RWPE2 (cell line): ENCODE data around the gene CLIC4.
"Not testable (repeated sequence)": the region's sequence is repeated elsewhere in the genome, so short reads cannot be mapped to it uniquely, and the experiment has no call there.

Source experiments
- ATAC-seq: fragments of 200-7000 bp; cut with Tn5 transposase; 3 replicates; pipeline ENCODE4 v1.9.1; 2021; ENCODE audit warnings: low read depth
- DNase-seq: peaks from one replicate; pipeline ENCODE4 v3.0.0-alpha.2; 2020; ENCODE audit warnings: low spot score
- H3K27ac ChIP-seq: fragments of 450-650 bp; 2 replicates; pipeline ENCODE4 v1.5.1; 2017; ENCODE audit warnings: mild to moderate bottlenecking; ENCODE audit not compliant: poor library complexity, severe bottlenecking
- H3K27me3 ChIP-seq: fragments of 250-450 bp; sonication (Bioruptor Pico); 2 replicates; pipeline ENCODE4 v1.5.1; 2021; ENCODE audit warnings: mild to moderate bottlenecking, moderate library complexity; ENCODE audit not compliant: insufficient read depth, poor library complexity, severe bottlenecking
- H3K36me3 ChIP-seq: fragments of 250-450 bp; sonication (Bioruptor Pico); 2 replicates; pipeline ENCODE4 v1.5.1; 2020; ENCODE audit warnings: low read depth, mild to moderate bottlenecking, moderate library complexity
- H3K4me1 ChIP-seq: fragments of 250-450 bp; sonication (Bioruptor Pico); 2 replicates; pipeline ENCODE4 v1.5.1; 2021; ENCODE audit warnings: mild to moderate bottlenecking, moderate library complexity; ENCODE audit not compliant: insufficient read depth, poor library complexity, severe bottlenecking
- H3K4me3 ChIP-seq: fragments of 250-450 bp; sonication (Bioruptor Pico); 2 replicates; pipeline ENCODE4 v1.5.1; 2021; ENCODE audit warnings: mild to moderate bottlenecking, moderate library complexity; ENCODE audit not compliant: severe bottlenecking
- H3K9me3 ChIP-seq: fragments of 250-450 bp; sonication (Bioruptor Pico); 2 replicates; pipeline ENCODE4 v1.5.1; 2021; ENCODE audit warnings: mild to moderate bottlenecking, moderate library complexity; ENCODE audit not compliant: severe bottlenecking
- TF ChIP-seq, protein P1 (sequence below): fragments of 450-650 bp; IDR thresholded peaks from one replicate; pipeline ENCODE4 v1.5.1; 2017; ENCODE audit warnings: mild to moderate bottlenecking, moderate library complexity; ENCODE audit not compliant: poor library complexity, severe bottlenecking

The CLIC4 gene

DNA sequence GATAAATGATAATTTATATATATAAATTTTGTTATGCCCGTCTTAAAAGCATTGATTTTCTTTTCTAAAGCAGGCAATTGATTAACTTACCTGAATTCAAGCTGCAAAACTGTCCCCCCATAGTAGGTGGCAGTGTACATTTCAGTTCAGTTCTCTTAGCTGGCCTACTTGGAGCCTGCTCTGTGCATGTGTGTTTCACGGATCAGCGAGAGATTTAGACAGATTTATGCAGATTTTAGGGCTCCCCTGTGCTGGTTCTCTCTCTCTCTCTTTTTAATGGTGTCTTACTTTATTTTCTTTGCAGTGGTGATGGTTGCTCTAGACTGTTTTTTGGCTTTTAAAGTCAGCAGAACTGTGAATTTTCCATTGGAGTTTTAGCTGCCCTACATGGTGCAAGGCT, 30.7 kb downstream of the CLIC4 start:
- Histone ChIP-seq H3K4me3 (no peak overlapping the region), H3K27ac (no peak overlapping the region), H3K9me3 (no peaks in the 10 kb centered on the region), H3K4me1 (peaks cover 26% of the 10 kb centered on the region), H3K27me3 (no peaks in the 10 kb centered on the region), H3K36me3 (peaks cover 12% of the 10 kb centered on the region)
- ATAC-seq = no peak
- DNase-seq = no peak
- TF ChIP-seq, protein P1, sequence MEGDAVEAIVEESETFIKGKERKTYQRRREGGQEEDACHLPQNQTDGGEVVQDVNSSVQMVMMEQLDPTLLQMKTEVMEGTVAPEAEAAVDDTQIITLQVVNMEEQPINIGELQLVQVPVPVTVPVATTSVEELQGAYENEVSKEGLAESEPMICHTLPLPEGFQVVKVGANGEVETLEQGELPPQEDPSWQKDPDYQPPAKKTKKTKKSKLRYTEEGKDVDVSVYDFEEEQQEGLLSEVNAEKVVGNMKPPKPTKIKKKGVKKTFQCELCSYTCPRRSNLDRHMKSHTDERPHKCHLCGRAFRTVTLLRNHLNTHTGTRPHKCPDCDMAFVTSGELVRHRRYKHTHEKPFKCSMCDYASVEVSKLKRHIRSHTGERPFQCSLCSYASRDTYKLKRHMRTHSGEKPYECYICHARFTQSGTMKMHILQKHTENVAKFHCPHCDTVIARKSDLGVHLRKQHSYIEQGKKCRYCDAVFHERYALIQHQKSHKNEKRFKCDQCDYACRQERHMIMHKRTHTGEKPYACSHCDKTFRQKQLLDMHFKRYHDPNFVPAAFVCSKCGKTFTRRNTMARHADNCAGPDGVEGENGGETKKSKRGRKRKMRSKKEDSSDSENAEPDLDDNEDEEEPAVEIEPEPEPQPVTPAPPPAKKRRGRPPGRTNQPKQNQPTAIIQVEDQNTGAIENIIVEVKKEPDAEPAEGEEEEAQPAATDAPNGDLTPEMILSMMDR = no peak

DNA sequence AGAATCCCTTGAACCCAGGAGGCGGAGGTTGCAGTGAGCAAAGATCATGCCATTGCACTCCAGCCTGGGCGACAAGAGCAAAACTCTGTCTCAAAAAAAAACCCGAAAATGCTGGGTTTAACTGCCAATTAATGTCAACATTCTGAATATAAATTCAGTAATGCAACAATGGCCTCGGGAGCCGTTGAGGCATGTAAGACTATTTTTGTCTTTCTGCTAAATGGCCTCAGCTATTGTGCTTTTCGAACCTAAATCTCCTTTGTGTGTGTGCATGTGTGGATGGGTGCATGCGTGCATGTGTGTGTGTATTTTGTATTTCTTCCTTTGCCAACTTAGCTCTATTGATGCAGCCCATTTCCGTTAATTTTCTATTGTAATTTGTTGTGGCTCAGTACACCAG, 31.6 kb downstream of the CLIC4 start:
- TF ChIP-seq, protein P1 = no peak
- DNase-seq = no peak
- Histone ChIP-seq H3K4me1 (peaks cover 17% of the 10 kb centered on the region), H3K27ac (no peak overlapping the region), H3K9me3 (no peaks in the 10 kb centered on the region), H3K36me3 (peaks cover 8% of the 10 kb centered on the region; the same call in 1 of the 2 replicates), H3K4me3 (no peak overlapping the region), H3K27me3 (no peaks in the 10 kb centered on the region)
- no peak for ATAC-seq

DNA sequence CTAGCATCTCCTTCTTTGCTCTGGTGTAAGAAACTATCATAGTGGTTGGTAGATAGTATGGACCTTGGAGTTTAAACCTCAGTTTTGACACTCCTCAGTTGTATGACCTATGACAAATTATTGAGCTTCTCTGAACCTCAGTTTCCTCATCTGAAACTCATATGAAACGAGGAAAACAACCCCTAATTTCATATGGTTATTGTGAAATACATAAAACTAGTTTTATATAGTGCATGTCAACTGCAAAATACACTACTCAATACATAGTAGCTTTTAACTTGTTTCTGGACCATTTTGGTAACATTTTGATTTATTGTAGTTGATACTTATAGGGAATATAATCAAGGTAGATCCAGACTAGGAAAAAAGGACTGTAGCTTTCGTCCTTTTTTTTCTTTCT, 32.9 kb downstream of the CLIC4 start:
- H3K9me3 ChIP-seq = no peaks in the 10 kb centered on the region
- peaks cover 12% of the 10 kb centered on the region; the same call in 1 of the 2 replicates for H3K36me3 ChIP-seq
- H3K4me3 ChIP-seq = no peak overlapping the region
- TF ChIP-seq, protein P1 = no peak
- no peak for DNase-seq
- H3K4me1 ChIP-seq = peaks cover 16% of the 10 kb centered on the region
- H3K27me3 ChIP-seq = no peaks in the 10 kb centered on the region
- H3K27ac ChIP-seq = no peak overlapping the region
- ATAC-seq = no peak

DNA sequence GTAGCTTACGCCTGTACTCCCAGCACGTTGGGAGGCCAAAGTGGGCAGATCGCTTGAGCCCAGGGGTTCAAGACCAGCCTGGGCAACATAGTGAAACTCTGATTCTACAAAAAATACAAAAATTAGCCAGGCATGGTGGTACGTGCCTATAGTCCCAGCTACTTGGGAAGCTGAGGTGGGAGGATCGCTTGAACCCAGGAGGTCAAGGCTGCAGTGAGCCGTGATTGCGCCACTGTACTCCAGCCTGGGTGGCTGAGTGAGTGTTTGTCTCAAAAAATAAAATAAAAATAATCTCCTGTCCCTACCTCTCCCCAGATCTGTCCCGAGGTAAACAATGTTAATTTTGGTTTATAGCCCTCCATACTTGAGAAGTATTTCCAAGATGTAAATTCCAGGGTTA, 34.0 kb downstream of the CLIC4 start:
- not testable (repeated sequence) for H3K27ac ChIP-seq, H3K4me3 ChIP-seq, H3K27me3 ChIP-seq, H3K9me3 ChIP-seq, ATAC-seq, DNase-seq
- peaks cover 16% of the 10 kb centered on the region for H3K4me1 ChIP-seq
- peaks cover 12% of the 10 kb centered on the region; the same call in 1 of the 2 replicates for H3K36me3 ChIP-seq

DNA sequence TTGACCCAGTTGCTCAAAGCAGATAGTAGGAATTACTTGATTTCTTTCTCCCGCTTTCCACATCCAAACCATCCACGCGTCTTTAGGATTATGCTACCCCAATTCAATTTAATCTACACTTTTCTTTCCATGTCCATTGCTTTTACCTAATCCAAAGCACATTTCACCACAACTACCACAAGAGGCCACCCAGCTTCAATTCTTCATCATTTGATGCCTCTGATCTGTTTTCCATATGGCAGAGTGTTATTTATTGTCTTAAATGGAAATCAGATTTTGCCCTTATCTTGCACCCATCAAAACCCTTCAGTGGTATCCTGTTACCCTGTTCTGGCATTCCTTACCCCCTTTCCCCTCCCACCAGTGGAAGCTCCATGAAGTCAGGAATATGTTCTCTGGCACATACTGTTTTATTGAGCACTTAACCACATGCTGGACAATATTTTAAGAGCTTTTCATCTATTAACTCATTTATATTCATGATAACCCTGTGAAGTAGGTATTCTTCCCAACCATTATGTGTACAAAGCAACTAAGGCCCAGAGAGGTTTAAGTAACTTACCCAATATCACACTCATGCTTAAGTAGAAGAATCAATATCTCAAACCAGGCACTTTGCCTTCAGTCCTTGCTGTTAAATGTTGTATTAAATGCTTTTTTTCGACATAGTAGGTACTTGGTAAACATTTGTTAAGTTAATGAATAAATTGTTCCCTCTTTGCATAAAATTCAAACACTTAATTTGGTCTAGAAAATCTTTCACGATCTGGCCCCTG, 34.6 kb downstream of the CLIC4 start:
- TF ChIP-seq, protein P1 = peak; percentile 12
- Histone ChIP-seq H3K27ac (no peak overlapping the region), H3K27me3 (no peaks in the 10 kb centered on the region), H3K4me1 (peaks cover 16% of the 10 kb centered on the region), H3K36me3 (peaks cover 12% of the 10 kb centered on the region; the same call in 1 of the 2 replicates), H3K4me3 (no peak overlapping the region), H3K9me3 (no peaks in the 10 kb centered on the region)
- DNase-seq (no peak), ATAC-seq (no peak)

DNA sequence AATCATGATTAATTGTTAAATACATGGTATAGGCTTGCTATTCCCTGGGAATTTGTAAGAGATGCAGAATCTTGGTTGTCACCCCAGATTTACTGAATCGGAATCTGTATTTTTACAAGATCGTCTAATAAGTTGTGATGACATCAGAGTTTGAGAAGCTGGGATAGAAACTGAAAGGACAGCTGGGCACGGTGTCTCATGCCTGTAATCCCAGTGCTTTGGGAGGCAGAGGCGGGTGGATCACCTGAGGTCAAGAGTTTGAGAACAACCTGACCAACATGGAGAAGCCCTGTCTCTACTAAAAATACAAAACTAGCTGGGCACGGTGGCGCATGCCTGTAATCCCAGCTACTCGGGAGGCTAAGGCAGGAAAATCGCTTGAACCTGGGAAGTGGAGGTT, 35.4 kb downstream of the CLIC4 start:
- Histone ChIP-seq H3K4me1 (peaks cover 12% of the 10 kb centered on the region), H3K36me3 (peaks cover 12% of the 10 kb centered on the region; the same call in 1 of the 2 replicates)
- H3K27ac ChIP-seq, H3K27me3 ChIP-seq, H3K9me3 ChIP-seq, ATAC-seq, H3K4me3 ChIP-seq, DNase-seq: not testable (repeated sequence)
